ENCODE results near the gene DERL3.

The DERL3 gene

DNA sequence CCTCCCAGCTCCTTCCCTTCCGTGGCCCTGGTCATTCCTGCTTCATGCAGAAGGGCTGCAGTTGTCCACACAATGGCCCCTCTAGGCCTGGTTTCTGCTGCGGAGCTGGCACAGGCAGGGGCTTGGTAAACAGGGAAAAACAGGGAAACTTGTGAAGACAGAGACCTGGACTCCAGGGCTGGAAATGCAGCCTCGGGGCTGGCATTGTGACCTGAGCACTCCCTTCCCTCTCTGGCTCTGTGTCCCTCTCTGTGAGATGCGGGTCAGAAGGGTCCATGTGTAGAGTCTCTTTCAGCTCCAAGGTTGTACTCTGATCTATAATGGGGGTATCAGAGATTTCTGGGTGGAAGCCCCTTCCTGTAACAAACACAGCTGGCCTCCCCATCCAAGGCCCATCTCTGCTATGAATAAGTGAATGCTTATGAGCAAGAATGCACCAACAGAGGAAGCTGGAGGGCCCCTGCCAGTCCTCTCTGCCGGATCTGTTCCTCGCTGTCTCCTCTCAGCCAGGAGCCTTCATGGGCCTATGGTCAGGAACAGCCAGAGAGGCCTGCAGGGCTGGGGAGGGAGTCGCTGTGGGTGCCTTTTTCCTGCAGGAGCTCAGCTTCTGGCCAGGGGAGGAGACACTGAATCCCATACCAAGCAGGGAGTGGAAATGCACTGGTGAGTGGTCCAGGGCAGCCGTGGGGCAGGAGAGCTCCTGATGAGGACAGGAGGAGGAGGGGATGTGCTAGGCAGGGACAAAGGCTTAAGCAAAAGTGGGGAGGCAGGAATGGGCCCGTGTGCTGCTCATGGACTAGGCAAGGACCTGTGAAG is 6.7 kb upstream of the DERL3 start:
- no peak overlapping the region for H3K27ac ChIP-seq (ENCODE audit: low read depth, low read length)
- H3K4me1 ChIP-seq (ENCODE audit: insufficient read depth, low read length) = no peaks in the 10 kb centered on the region
- H3K9me3 ChIP-seq (ENCODE audit: low read length) = no peaks in the 10 kb centered on the region
- no peak overlapping the region for H3K4me3 ChIP-seq (ENCODE audit: low read depth in 1 of 2, low read length in 2 of 2)
- no peaks in the 10 kb centered on the region for H3K36me3 ChIP-seq (ENCODE audit: insufficient read depth, low read length)
- no peak overlapping the region for H3K9ac ChIP-seq (ENCODE audit: low read length)
- peaks cover 0 to 5% of the 10 kb centered on the region in 2 donors for H3K27me3 ChIP-seq (ENCODE audit: control insufficient read depth in 1 of 2, insufficient read depth in 2 of 2, low read length in 2 of 2)

DNA sequence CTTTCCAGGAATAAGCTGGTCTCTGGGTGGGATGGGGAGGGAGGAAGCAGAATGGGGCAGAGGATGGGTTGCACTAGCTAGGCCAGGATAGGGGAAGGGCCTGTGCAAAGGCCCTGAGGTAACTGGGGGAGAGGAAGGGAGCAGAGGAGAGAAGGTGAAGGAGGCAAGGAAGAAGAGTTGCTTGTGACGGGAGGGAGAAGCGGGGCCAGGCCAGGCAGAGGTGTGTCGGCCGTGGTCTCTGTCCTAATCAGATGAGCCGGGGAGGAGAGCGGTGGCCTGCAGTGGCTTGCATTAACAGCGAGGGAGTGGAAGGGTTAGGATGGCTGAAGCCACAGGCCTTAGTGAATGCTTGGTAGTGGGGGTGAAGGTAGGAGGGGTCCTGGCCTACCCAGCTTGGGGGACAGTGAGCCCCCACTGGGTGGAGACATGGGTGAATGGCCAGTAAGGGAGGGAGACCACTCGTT is 6.0 kb upstream of the DERL3 start:
- no peak overlapping the region for H3K4me3 ChIP-seq (ENCODE audit: low read depth in 1 of 2, low read length in 2 of 2)
- no peaks in the 10 kb centered on the region for H3K9me3 ChIP-seq (ENCODE audit: low read length)
- H3K36me3 ChIP-seq (ENCODE audit: insufficient read depth, low read length) = no peaks in the 10 kb centered on the region
- peaks cover 2% of the 10 kb centered on the region for H3K4me1 ChIP-seq (ENCODE audit: insufficient read depth, low read length)
- peaks cover 0 to 5% of the 10 kb centered on the region in 2 donors for H3K27me3 ChIP-seq (ENCODE audit: control insufficient read depth in 1 of 2, insufficient read depth in 2 of 2, low read length in 2 of 2)
- no peak overlapping the region for H3K27ac ChIP-seq (ENCODE audit: low read depth, low read length)
- H3K9ac ChIP-seq (ENCODE audit: low read length) = no peak overlapping the region

DNA sequence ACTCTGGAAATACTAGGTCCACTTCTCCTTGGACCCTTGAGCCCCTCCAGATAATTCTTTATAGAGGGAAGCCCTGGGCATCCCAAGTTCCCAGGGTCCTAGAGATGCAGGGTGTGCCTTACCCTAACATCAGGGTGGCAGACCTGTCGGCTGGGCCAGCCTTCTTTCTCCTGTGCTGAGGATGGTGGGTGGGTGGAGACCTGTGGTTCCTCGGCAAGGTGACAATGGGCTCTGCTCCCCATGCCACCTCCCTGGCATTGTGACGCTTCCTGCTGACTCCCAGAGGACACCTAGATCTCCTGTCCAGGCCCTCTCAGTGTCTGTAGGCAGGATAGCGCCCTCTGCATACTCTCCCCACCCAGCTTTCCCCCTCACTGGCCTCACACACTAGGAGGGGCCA is 3.8 kb upstream of the DERL3 start:
- H3K27ac ChIP-seq (ENCODE audit: low read depth, low read length) = no peak overlapping the region
- no peaks in the 10 kb centered on the region for H3K9me3 ChIP-seq (ENCODE audit: low read length)
- peaks cover 0 to 4% of the 10 kb centered on the region in 2 donors for H3K27me3 ChIP-seq (ENCODE audit: control insufficient read depth in 1 of 2, insufficient read depth in 2 of 2, low read length in 2 of 2)
- H3K4me3 ChIP-seq (ENCODE audit: low read depth in 1 of 2, low read length in 2 of 2) = no peak overlapping the region
- peaks cover 11% of the 10 kb centered on the region for H3K4me1 ChIP-seq (ENCODE audit: insufficient read depth, low read length)
- H3K36me3 ChIP-seq (ENCODE audit: insufficient read depth, low read length) = no peaks in the 10 kb centered on the region
- no peak overlapping the region for H3K9ac ChIP-seq (ENCODE audit: low read length)

DNA sequence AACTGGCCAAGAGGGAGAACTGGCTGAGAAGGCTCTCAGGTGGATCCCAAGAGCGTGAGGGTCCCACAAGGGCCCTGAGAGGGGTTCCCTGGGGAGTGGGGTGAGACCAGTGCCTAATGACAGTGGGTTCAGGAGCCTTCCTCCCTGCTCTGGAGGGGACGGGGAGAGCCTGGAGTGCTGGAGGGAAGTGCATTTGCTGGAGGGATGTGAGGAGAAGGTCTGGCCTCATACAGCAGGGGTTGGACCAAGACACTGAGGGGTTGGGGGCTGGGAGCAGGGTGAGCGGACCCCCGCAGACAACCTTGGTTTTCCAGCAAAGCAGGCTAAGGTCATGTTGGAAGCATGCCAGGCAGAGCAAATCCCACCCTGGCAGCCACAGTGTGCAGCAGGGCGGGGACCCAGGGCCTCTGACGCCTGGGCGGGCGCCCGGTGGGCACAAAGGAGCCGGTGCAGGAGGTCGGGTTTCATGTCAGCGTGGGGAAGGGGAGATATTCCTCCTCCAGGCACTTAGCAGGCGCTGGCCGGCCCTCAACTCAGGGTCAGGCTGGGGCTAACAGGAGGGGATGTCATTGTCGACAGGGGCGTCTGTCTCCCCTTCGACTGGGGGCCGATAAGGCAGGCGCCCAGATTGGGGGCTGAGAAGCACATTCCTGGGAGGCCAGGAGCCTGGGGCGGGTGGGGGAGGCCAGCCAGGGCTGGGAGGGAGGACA is 3.1 kb upstream of the DERL3 start:
- H3K27ac ChIP-seq (ENCODE audit: low read depth, low read length) = no peak overlapping the region
- peaks cover 11% of the 10 kb centered on the region for H3K4me1 ChIP-seq (ENCODE audit: insufficient read depth, low read length)
- no peaks in the 10 kb centered on the region for H3K36me3 ChIP-seq (ENCODE audit: insufficient read depth, low read length)
- H3K9me3 ChIP-seq (ENCODE audit: low read length) = no peaks in the 10 kb centered on the region
- no peak overlapping the region for H3K4me3 ChIP-seq (ENCODE audit: low read depth in 1 of 2, low read length in 2 of 2)
- peaks cover 0 to 4% of the 10 kb centered on the region in 2 donors for H3K27me3 ChIP-seq (ENCODE audit: control insufficient read depth in 1 of 2, insufficient read depth in 2 of 2, low read length in 2 of 2)
- H3K9ac ChIP-seq (ENCODE audit: low read length) = no peak overlapping the region

DNA sequence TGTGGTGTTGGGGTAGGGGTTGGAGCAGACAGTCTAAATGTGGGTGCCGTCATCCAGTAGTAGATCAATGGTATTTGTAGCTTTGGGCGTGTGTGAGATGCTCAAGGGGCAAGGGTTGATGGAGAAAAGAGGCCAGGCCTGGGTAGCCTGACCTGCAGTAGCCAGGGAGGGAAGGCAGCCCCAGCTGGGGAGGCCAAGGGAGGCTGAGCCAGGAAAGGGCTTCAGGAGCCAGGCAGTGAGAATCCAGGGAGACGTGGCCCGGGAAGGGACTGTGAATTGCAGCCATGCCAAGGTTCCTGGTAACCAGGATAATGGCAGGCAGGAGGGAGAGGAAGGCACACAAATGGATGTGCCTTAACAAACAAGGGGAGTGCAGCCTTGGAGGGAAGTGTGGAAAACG is 2.5 kb upstream of the DERL3 start:
- H3K36me3 ChIP-seq (ENCODE audit: insufficient read depth, low read length) = peaks cover 2% of the 10 kb centered on the region
- no peaks in the 10 kb centered on the region for H3K9me3 ChIP-seq (ENCODE audit: low read length)
- H3K27me3 ChIP-seq (ENCODE audit: control insufficient read depth in 1 of 2, insufficient read depth in 2 of 2, low read length in 2 of 2) = peaks cover 0 to 4% of the 10 kb centered on the region in 2 donors
- H3K4me1 ChIP-seq (ENCODE audit: insufficient read depth, low read length) = peaks cover 11% of the 10 kb centered on the region
- H3K27ac ChIP-seq (ENCODE audit: low read depth, low read length) = no peak overlapping the region
- H3K4me3 ChIP-seq (ENCODE audit: low read depth in 1 of 2, low read length in 2 of 2) = no peak overlapping the region
- H3K9ac ChIP-seq (ENCODE audit: low read length) = no peak overlapping the region

DNA sequence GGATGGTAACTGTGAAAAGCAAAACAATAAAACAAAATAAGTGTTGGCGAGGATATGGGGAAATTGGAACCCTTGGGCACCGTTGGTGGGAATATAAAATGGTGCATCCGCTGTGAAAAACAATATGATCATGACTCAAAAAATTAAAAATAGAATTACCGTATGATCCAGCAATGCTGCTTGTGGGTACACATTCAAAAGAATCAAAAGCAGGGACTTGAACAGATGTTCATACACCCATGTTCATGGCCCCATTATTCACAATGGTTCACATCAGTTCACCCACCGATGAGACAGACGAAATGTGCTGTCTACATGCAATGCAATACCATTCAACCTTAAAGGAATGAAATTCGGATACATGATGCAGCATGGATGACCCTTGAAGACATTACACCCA is 1.2 kb upstream of the DERL3 start:
- Histone ChIP-seq H3K9ac (ENCODE audit: low read length) (no peak overlapping the region), H3K4me3 (ENCODE audit: low read depth in 1 of 2, low read length in 2 of 2) (no peak overlapping the region), H3K27me3 (ENCODE audit: control insufficient read depth in 1 of 2, insufficient read depth in 2 of 2, low read length in 2 of 2) (peaks cover 0 to 4% of the 10 kb centered on the region in 2 donors), H3K4me1 (ENCODE audit: insufficient read depth, low read length) (peaks cover 11% of the 10 kb centered on the region), H3K9me3 (ENCODE audit: low read length) (no peaks in the 10 kb centered on the region), H3K27ac (ENCODE audit: low read depth, low read length) (no peak overlapping the region), H3K36me3 (ENCODE audit: insufficient read depth, low read length) (peaks cover 14% of the 10 kb centered on the region)

DNA sequence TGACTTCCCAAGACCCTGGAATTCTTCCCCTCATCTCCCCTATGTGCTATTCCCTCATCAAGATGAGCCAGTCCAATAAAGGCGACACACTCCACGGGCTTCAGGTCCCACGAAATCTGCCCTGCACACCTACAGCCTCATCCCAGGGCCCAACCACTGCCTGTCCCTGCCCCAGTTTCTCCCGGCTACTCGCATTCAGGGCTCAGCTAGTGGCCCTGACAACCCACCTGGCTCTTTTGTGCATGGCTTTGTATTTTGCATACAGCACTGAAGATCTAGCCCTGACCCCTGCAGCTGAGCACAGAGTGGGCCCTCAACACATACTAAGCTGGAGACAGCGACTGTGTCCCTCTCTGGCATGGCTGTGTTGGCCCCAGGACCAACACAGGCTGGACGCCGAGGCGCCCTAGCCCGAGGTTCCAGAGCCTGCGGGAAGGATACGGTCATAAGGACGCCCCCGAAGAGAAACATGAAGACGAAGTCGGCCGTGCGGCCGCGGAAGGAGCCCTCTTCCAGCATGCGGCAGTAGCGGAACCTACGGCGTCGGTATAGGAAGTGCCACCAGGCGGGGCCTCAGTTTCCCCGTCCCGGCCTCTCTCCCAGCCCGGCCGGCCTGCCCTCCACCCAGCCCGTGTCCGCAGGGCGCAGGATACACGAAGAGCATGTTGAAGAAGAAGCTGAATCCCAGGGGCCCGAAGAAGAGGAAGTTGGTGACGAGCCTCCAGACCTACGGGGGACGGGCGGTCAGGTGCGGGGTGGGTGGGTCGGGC is 710 bp downstream of the DERL3 start:
- Histone ChIP-seq H3K4me3 (ENCODE audit: low read depth in 1 of 2, low read length in 2 of 2) (peak overlapping the region in 1 of 2 donors; percentile 27), H3K27ac (ENCODE audit: low read depth, low read length) (no peak overlapping the region), H3K9me3 (ENCODE audit: low read length) (no peaks in the 10 kb centered on the region), H3K9ac (ENCODE audit: low read length) (no peak overlapping the region), H3K27me3 (ENCODE audit: control insufficient read depth in 1 of 2, insufficient read depth in 2 of 2, low read length in 2 of 2) (peaks cover 0 to 4% of the 10 kb centered on the region in 2 donors), H3K4me1 (ENCODE audit: insufficient read depth, low read length) (peaks cover 11% of the 10 kb centered on the region), H3K36me3 (ENCODE audit: insufficient read depth, low read length) (peaks cover 20% of the 10 kb centered on the region)

DNA sequence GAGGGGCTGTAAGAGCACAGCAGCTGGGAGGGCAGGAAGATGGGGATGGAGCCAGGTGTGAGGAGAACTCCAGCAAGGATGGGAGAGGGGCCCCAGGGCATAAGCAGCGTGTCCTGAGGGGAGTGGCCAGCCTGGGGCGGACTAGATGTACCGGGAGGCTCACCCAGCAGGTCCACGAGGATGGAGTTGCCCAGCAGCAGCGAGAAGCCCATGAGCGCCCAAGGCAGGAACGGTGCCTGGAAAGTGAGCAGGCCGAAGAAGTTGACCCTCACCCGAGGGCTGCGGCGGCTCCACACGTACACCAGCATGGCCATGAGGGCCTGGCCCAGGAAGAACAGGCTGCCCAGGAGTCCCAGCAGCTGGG is 1.3 kb downstream of the DERL3 start:
- no peaks in the 10 kb centered on the region for H3K9me3 ChIP-seq (ENCODE audit: low read length)
- no peak overlapping the region for H3K9ac ChIP-seq (ENCODE audit: low read length)
- H3K4me3 ChIP-seq (ENCODE audit: low read depth in 1 of 2, low read length in 2 of 2) = no peak overlapping the region
- H3K27me3 ChIP-seq (ENCODE audit: control insufficient read depth in 1 of 2, insufficient read depth in 2 of 2, low read length in 2 of 2) = peaks cover 0 to 4% of the 10 kb centered on the region in 2 donors
- no peak overlapping the region for H3K27ac ChIP-seq (ENCODE audit: low read depth, low read length)
- peaks cover 20% of the 10 kb centered on the region for H3K36me3 ChIP-seq (ENCODE audit: insufficient read depth, low read length)
- H3K4me1 ChIP-seq (ENCODE audit: insufficient read depth, low read length) = peaks cover 11% of the 10 kb centered on the region

DNA sequence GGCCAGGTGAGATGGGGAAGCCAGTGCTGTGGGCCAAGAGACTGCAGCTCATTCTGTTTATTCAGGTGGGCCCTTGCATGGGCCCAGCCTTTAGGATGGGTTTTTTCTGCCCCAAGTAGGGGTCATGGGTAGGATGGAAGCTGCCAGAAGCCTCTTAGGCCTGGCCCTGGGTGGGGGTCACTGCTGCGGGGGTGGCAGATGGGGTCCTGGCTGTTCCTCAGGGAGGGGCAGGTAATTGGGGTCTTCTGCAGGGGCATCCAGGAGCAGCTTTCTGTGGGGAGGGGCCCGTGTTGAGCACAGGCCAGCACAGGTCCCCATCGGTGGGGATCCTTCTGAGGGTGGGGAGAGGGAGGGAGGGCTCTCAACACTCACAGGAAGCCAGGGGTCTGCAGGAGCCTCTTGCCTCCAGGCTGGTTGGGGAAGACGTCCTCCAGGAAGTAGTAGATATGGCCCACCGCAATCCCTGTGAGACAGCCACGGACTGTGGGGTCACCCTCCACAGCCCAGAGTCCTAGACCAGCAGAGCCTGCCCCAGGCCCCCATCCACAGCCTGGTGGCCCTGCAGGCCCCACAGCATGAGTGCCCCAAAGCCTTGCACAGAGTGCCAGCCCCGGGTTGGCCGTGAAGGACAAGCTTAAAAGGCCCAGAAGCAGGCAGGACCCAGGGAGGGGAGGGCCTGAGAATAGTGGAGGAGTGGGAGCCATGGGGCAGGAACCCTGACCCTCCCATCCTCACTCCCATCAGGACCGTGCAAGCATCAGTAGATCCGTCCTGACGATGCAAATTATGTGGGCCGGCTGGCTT is 1.9 kb downstream of the DERL3 start:
- peaks cover 11% of the 10 kb centered on the region for H3K4me1 ChIP-seq (ENCODE audit: insufficient read depth, low read length)
- H3K4me3 ChIP-seq (ENCODE audit: low read depth in 1 of 2, low read length in 2 of 2) = no peak overlapping the region
- peaks cover 0 to 4% of the 10 kb centered on the region in 2 donors for H3K27me3 ChIP-seq (ENCODE audit: control insufficient read depth in 1 of 2, insufficient read depth in 2 of 2, low read length in 2 of 2)
- peaks cover 23% of the 10 kb centered on the region for H3K36me3 ChIP-seq (ENCODE audit: insufficient read depth, low read length)
- H3K9me3 ChIP-seq (ENCODE audit: low read length) = no peaks in the 10 kb centered on the region
- no peak overlapping the region for H3K27ac ChIP-seq (ENCODE audit: low read depth, low read length)
- no peak overlapping the region for H3K9ac ChIP-seq (ENCODE audit: low read length)

DNA sequence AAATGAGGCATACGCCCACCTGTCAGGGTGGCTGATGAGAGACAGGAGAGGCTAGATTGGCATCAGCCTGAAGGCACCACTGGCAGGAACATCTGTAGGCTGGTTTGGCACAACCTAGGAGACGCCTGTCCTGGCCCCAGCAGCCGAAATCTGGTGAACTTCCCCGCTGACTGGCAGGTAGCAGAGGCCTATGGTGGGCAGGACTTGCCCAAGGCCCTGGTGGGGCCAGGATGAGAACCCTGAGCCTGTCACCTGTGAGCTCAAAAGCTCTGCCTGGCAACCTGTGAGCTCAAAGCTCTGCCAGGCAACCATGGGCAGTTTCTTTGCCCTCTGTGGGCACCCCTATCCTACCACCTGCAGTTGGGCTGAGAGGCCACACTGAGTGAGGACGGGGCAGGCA is 2.5 kb downstream of the DERL3 start:
- no peak overlapping the region for H3K27ac ChIP-seq (ENCODE audit: low read depth, low read length)
- no peak overlapping the region for H3K4me3 ChIP-seq (ENCODE audit: low read depth in 1 of 2, low read length in 2 of 2)
- no peaks in the 10 kb centered on the region for H3K9me3 ChIP-seq (ENCODE audit: low read length)
- H3K27me3 ChIP-seq (ENCODE audit: control insufficient read depth in 1 of 2, insufficient read depth in 2 of 2, low read length in 2 of 2) = peaks cover 0 to 4% of the 10 kb centered on the region in 2 donors
- H3K36me3 ChIP-seq (ENCODE audit: insufficient read depth, low read length) = peaks cover 27% of the 10 kb centered on the region
- no peak overlapping the region for H3K9ac ChIP-seq (ENCODE audit: low read length)
- H3K4me1 ChIP-seq (ENCODE audit: insufficient read depth, low read length) = peaks cover 11% of the 10 kb centered on the region

All from muscle layer of colon (tissue), 2 donors.